Nucleus accumbens (tissue), 56 donors: Measurements from ENCODE around the gene RBMY1B.
"Not testable (repeated sequence)": the region's sequence is repeated elsewhere in the genome, so short reads cannot be mapped to it uniquely, and the experiment has no call there.

ENCODE experiments used
- DNase-seq, 56 donors: peaks; one replicate each; lab custom pipeline; 2025; lab: John Stamatoyannopoulos, UW

The RBMY1B gene

GRCh38 chrY:21511038-21511437 is at the start of gene RBMY1B:
TSS of gene RBMY1B (plus strand) at chrY:21511338. CDS start at chrY:21513351, 2,013 bp downstream.
- not testable (repeated sequence) for DNase-seq

GRCh38 chrY:21462915-21463314 is 48.2 kb upstream of the RBMY1B start:
- DNase-seq = not testable (repeated sequence)

DNA sequence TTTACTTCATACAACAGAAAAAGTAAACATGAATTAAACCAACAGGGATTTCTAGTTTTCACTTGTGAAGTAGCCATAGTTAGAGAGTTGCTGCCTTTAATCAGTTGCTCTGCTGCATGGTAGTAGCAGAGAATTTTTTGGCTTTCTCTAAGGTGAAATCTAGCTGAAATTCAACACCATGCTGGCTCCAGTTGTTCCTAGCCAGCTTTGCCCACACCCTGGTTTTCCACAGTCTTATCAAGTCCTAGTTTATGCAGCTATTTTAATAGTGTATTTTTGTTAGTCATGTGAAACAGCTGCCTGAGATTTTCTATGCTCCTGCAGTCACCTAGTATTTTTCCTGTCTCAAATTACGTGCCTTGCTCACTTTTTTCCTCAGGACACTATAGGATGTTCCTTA is 28.2 kb upstream of the RBMY1B start:
- no peak for DNase-seq

- DNase-seq = not testable (repeated sequence)
Measured at GRCh38 chrY:21534579-21534978, 23.4 kb downstream of the RBMY1B start, which contains the start of gene RBMY1A1. TSS of gene RBMY1A1 (plus strand) at chrY:21534879. CDS start at chrY:21536892, 2,013 bp downstream.

GRCh38 chrY:21559316-21559984 is 48.3 kb downstream of the RBMY1B start:
- not testable (repeated sequence) for DNase-seq
